Measurements from ENCODE around the gene ARHGAP8. TPM values are rescaled to one million over a fixed set of nuclear protein-coding genes. Genes with fewer than 3 reads are reported as not detected.

Gene ARHGAP8
- polyA plus RNA-seq, 3 donors = 0.03 TPM; not detected in 2

GRCh38 chr22:44892803-44893730, 140.7 kb downstream of the ARHGAP8 start:
- Histone ChIP-seq H3K4me1 (ENCODE audit: control insufficient read depth in 1 of 2, insufficient read depth in 2 of 2, low read length in 2 of 2) (no peaks in the 10 kb centered on the region), H3K27ac (ENCODE audit: low read depth in 1 of 2, low read length in 2 of 2) (no peak overlapping the region), H3K4me3 (replicated peaks in 1 of 3; ENCODE audit: low read depth in 2 of 3, low read length in 3 of 3) (no peak overlapping the region), H3K36me3 (replicated peaks in 1 of 2; ENCODE audit: control insufficient read depth in 1 of 2, insufficient read depth in 2 of 2, low read length in 2 of 2) (no peaks in the 10 kb centered on the region), H3K27me3 (ENCODE audit: control insufficient read depth in 2 of 2, insufficient read depth in 2 of 2, low read length in 2 of 2) (no peaks in the 10 kb centered on the region), H3K9me3 (replicated peaks in 1 of 2; ENCODE audit: control insufficient read depth in 1 of 2, insufficient read depth in 1 of 2, low read length in 2 of 2) (no peaks in the 10 kb centered on the region), H3K79me2 (ENCODE audit: insufficient read depth, low read length) (no peaks in the 10 kb centered on the region), H2AFZ (ENCODE audit: insufficient read depth, low read depth, low read length, poor library complexity, severe bottlenecking) (no peak overlapping the region), H3K4me2 (replicated peaks; ENCODE audit: extremely low read depth, low read length, poor library complexity, severe bottlenecking) (no peak overlapping the region), H4K20me1 (ENCODE audit: insufficient read depth, low read length) (no peaks in the 10 kb centered on the region), H3K9ac (ENCODE audit: insufficient read depth, low read length, poor library complexity, severe bottlenecking) (no peak overlapping the region)
- TF ChIP-seq CTCF (IDR thresholded peaks at IDR 0.05) = no peak
- Mint-ChIP-seq H3K9me3 (peaks cover 0 to 4% (median 0%) of the 10 kb centered on the region in 7 donors), H3K27ac (no peak overlapping the region), H3K36me3 (no peaks in the 10 kb centered on the region), H3K4me1 (no peaks in the 10 kb centered on the region), H3K27me3 (ENCODE audit: low read depth in 3 of 3) (peaks cover 1 to 2% (median 2%) of the 10 kb centered on the region in 3 donors), H3K4me3 (no peak overlapping the region)
- intact Hi-C loops (cut with micrococcal nuclease) = no loop called here
- no peak for DNase-seq
- WGBS (ENCODE audit: insufficient coverage) = 89% methylated on average over 6 of the region's 20 CpGs

- Histone ChIP-seq H3K9me3 (replicated peaks in 1 of 2; ENCODE audit: control insufficient read depth in 1 of 2, insufficient read depth in 1 of 2, low read length in 2 of 2) (no peaks in the 10 kb centered on the region), H3K27ac (ENCODE audit: low read depth in 1 of 2, low read length in 2 of 2) (no peak overlapping the region), H3K4me3 (replicated peaks in 1 of 3; ENCODE audit: low read depth in 2 of 3, low read length in 3 of 3) (no peak overlapping the region), H2AFZ (ENCODE audit: insufficient read depth, low read depth, low read length, poor library complexity, severe bottlenecking) (no peak overlapping the region), H3K36me3 (replicated peaks in 1 of 2; ENCODE audit: control insufficient read depth in 1 of 2, insufficient read depth in 2 of 2, low read length in 2 of 2) (no peaks in the 10 kb centered on the region), H3K9ac (ENCODE audit: insufficient read depth, low read length, poor library complexity, severe bottlenecking) (no peak overlapping the region), H3K27me3 (ENCODE audit: control insufficient read depth in 2 of 2, insufficient read depth in 2 of 2, low read length in 2 of 2) (no peaks in the 10 kb centered on the region), H3K79me2 (ENCODE audit: insufficient read depth, low read length) (no peaks in the 10 kb centered on the region), H4K20me1 (ENCODE audit: insufficient read depth, low read length) (no peaks in the 10 kb centered on the region), H3K4me2 (replicated peaks; ENCODE audit: extremely low read depth, low read length, poor library complexity, severe bottlenecking) (no peak overlapping the region), H3K4me1 (ENCODE audit: control insufficient read depth in 1 of 2, insufficient read depth in 2 of 2, low read length in 2 of 2) (no peaks in the 10 kb centered on the region)
- Mint-ChIP-seq H3K9me3 (peaks cover 0 to 4% (median 0%) of the 10 kb centered on the region in 7 donors), H3K4me3 (no peak overlapping the region), H3K36me3 (no peaks in the 10 kb centered on the region), H3K4me1 (no peaks in the 10 kb centered on the region), H3K27me3 (ENCODE audit: low read depth in 3 of 3) (peaks cover 1 to 4% (median 2%) of the 10 kb centered on the region in 3 donors), H3K27ac (no peak overlapping the region)
- WGBS (ENCODE audit: insufficient coverage) = 95% methylated on average over 7 of the region's 7 CpGs
- DNase-seq = no peak
- intact Hi-C loops (cut with micrococcal nuclease) = no loop called here
- TF ChIP-seq CTCF (IDR thresholded peaks at IDR 0.05) = no peak
Measured at GRCh38 chr22:44893731-44894080, 141.3 kb downstream of the ARHGAP8 start.

Measured in CD14-positive monocyte (primary cell).